Spinal cord (tissue), 10 donors: Measurements from ENCODE around the gene TMEM176A. TPM values are rescaled to one million over a fixed set of nuclear protein-coding genes. Genes with fewer than 3 reads are reported as not detected.
A peak's percentile ranks its signal among the peaks of the same experiment; 100 is the strongest.

ENCODE experiments used
- DNase-seq, 6 donors: peaks; one replicate each; pipeline versions ENCODE4 v3.0.0 to v3.0.0-alpha.2; 2013 to 2015; ENCODE audit warnings: low spot score in 6 of 6, low read depth in 4 of 6
- H3K27ac ChIP-seq: one replicate; pipeline ENCODE4 v1.5.1; 2013; ENCODE audit warnings: low read depth, low read length, control low read depth
- H3K27me3 ChIP-seq: one replicate; pipeline ENCODE4 v1.6.1; 2013; ENCODE audit warnings: low read length; ENCODE audit not compliant: control insufficient read depth, insufficient read depth
- H3K36me3 ChIP-seq: one replicate; pipeline ENCODE4 v1.6.1; 2013; ENCODE audit warnings: low read length; ENCODE audit not compliant: control insufficient read depth, insufficient read depth
- H3K4me1 ChIP-seq: one replicate; pipeline ENCODE4 v1.6.1; 2013; ENCODE audit warnings: low read length; ENCODE audit not compliant: control insufficient read depth, insufficient read depth
- H3K4me3 ChIP-seq: one replicate; pipeline ENCODE4 v1.5.1; 2013; ENCODE audit warnings: low read depth, low read length, control low read depth
- H3K9me3 ChIP-seq: one replicate; pipeline ENCODE4 v1.6.1; 2013; ENCODE audit warnings: low read length; ENCODE audit not compliant: control insufficient read depth, insufficient read depth
- WGBS: methylation state at CpG from one replicate; pipeline ENCODE4 v1.1.5; 2013; ENCODE audit warnings: missing lambda C conversion rate; ENCODE audit not compliant: insufficient coverage; 5-methylcytosine and 5-hydroxymethylcytosine counted together
- polyA plus RNA-seq, 2 donors: library from polyadenylated mRNA; unstranded; fragments of 120-200 nt; gene quantifications; one replicate each; pipeline ENCODE4 v1.2.1, GENCODE V29; 2013; ENCODE audit not compliant: insufficient read length in 2 of 2
- total RNA-seq, 2 donors: library from RNA; depleted of rRNA in 1 of 2; stranded (reverse); fragments of 120-200 nt in 1 of 2; fragments of >200 nt in 1 of 2; gene quantifications; one replicate each; pipeline versions ENCODE4 v1.2.3 to v1.2.4, GENCODE V29; 2013 to 2014
- donor health status: healthy.

TMEM176A gene
- total and polyA plus RNA-seq, 4 donors, result 13.6 to 24.2 (median 15.9) TPM

DNA sequence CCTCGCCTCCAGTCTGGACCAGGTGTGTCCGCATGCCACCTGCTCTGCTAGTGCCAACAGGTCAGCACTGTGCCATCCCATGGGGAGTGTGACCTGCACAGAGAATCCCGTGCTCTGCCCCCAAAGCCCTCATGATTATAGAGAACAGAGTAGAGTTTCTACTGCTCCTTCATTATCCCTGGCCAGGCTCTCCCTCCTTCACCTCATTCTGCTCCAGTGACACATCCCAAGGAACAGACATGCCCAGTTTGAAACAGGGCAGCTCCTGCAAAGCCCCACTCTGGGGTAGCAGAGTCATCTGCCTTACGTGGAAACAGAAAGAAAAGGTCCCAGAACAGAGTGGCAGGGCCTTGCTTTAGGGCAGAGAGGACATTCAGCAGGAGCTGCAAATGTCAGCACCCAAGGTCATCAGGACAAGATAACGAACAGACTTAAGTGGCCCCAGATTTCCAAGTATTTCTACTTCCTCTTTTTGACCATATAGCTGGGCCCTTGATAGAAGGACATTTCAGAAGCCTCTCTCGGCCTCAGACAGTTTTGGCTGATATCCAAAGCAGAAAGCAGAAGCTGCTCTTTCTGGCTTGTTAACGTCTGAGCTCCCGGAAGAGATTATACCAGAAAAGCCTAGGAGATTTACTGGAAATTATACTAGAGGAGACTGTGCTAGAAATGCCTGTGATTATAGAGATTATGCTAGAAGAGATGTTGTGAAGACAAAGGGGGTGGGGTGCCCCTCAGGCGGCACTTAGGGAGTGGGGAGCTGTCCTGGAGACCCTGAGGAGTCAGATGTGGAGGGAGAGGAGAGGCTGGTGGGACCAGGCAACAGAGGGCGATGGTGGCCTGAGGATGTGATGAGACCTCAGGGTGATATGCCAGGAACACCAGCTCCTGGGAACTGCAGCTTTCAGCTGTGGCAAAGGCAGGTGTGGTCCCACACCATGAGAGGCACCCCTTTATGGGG lies 13.0 kb upstream of the TMEM176A start:
- H3K36me3 ChIP-seq, result peaks cover 3% of the 10 kb centered on the region
- 49% methylated on average over 9 of the region's 10 CpGs for WGBS
- H3K27ac ChIP-seq, result peak overlapping the region; percentile 36
- no peaks in the 10 kb centered on the region for H3K9me3 ChIP-seq
- no peak overlapping the region for H3K4me3 ChIP-seq
- H3K4me1 ChIP-seq, result peaks cover 23% of the 10 kb centered on the region
- no peaks in the 10 kb centered on the region for H3K27me3 ChIP-seq
- peak in 4 of 6 donors; percentile 30 to 70 (median 49) for DNase-seq

DNA sequence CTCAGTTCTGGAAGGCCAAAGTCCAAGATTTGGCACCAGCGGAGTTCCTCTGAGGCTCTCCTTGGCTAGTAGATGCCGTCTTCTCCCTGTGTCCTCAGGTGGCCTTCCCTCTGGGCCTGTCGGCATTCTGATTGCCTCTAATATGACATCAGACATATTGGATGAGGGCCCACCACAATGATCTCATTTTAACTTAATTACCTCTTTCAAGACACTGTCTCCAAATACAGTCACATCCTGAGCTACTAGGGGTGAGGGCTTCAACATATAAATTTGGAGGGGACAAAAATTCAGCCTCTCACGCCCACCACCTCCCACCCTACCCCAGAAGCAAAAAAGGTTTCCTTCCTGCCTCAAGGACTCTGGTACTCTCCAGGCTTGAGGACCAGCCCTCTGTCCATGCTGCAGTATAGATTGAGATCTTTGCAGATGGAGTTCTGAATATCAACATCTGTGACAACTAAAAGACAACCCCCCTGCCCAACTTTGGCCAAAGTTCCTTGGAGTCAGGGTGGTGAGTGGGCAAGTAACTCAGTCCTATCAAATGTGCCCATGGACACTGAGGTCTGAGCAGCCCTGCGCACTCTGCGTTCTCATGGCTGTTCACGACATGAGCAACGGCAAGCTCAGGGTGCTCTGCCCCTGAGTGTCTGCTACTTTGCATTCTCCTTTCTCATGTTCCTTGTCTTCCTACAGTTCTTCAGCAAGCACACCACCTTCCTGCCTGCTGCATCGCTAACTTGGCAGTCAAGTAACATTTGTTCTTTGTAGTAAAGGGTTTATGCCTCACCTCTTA lies 11.9 kb upstream of the TMEM176A start:
- Histone ChIP-seq H3K36me3 (peaks cover 3% of the 10 kb centered on the region), H3K27me3 (no peaks in the 10 kb centered on the region), H3K4me3 (no peak overlapping the region), H3K4me1 (peaks cover 23% of the 10 kb centered on the region), H3K9me3 (no peaks in the 10 kb centered on the region), H3K27ac (no peak overlapping the region)
- 84% methylated on average over 6 of the region's 9 CpGs for WGBS
- peak in 1 of 6 donors; percentile 19 for DNase-seq

DNA sequence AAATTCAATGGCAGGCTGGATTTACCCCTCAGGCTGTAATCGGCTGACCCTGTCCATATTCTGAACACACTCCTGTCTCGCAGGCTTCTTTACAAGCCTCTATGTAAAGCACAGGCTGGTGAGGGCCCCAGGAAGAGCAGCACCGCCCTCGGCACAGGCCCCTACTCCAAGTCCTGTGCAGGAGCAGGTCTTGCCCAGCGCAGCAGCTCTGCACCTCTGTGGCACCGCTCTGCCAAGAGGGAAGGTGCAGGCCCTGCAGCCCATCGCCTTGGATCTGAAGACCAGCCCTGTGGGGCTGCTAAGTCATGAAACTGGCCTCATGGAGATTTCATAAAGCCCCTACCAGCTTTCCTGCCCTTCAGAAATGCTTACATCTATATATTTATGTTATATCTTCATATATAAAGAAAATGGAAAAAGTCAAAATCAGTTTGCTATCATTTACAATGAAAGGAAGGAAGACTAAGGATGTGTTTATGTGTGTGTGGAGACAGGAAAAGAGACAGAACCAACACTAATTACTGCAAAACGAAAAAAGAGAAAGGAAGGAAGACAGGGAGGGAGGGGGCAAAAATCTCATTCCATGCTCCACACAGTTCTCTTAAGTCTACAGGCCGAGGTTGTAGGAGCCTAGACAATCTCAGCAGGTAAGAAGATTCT lies 10.0 kb upstream of the TMEM176A start:
- DNase-seq, result no peak
- no peak overlapping the region for H3K27ac ChIP-seq
- no peak overlapping the region for H3K4me3 ChIP-seq
- WGBS, result 93% methylated on average over 6 of the region's 9 CpGs
- H3K4me1 ChIP-seq, result peaks cover 21% of the 10 kb centered on the region
- peaks cover 3% of the 10 kb centered on the region for H3K36me3 ChIP-seq
- no peaks in the 10 kb centered on the region for H3K9me3 ChIP-seq
- H3K27me3 ChIP-seq, result no peaks in the 10 kb centered on the region

DNA sequence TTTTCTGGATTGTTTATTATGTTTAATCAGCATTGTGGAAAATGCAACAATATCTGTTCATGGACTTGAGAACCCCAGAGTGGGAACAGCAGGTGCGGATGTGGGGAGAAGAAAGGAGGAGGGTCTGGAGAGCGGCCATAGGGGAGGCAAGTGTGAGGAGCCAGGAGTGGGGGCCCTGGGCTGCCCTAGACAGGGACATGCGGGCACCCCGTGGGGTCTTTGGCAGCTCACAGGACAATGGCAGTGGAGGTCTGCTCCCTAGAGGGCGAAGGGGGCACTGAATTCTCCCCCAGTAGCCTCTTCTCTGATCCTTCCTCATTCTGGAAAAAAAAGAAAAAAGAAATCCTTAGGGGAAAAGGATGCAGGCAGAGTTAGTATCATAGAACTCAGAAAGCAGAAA lies 9.3 kb upstream of the TMEM176A start:
- Histone ChIP-seq H3K9me3 (no peaks in the 10 kb centered on the region), H3K36me3 (peaks cover 3% of the 10 kb centered on the region), H3K4me1 (peaks cover 21% of the 10 kb centered on the region), H3K27ac (no peak overlapping the region), H3K4me3 (no peak overlapping the region), H3K27me3 (no peaks in the 10 kb centered on the region)
- no peak for DNase-seq
- 79% methylated on average over 2 of the region's 5 CpGs for WGBS

DNA sequence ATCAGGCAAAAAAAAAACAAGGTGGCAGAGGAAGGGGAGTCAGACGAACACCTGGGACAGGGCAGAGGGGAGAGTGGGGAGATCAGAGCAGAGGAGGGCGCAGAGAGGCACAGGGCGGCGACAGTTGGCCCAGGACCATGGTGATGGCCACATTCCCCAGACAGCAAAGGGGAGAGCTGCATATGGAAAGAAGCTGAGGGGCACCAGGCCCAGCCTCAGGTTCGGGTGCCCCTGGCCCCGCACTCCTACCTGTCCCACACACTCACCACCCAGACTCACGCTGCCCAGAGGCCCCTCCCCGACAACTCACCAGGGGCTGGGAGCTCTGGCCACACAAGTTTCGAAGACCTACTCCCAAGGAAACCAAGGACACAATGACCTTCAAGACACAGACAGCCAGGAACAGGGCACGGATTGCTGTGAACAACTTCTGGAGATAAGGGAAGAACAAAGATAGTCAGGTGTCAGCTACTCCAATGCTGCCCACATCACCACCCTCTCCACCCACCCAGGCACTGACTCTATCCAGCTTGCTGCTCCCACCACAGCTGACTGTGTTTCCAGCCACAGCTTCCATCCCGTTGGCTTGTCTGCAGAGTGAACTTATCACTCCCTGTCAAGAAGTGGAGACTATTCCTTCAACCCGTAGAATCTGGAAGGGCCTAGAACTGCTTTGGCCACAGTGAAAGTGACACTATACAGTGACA lies 8.7 kb upstream of the TMEM176A start:
- Histone ChIP-seq H3K27me3 (no peaks in the 10 kb centered on the region), H3K36me3 (peaks cover 3% of the 10 kb centered on the region), H3K4me3 (no peak overlapping the region), H3K9me3 (no peaks in the 10 kb centered on the region), H3K4me1 (peaks cover 18% of the 10 kb centered on the region), H3K27ac (no peak overlapping the region)
- DNase-seq, result no peak
- WGBS, result 90% methylated on average over 10 of the region's 12 CpGs

DNA sequence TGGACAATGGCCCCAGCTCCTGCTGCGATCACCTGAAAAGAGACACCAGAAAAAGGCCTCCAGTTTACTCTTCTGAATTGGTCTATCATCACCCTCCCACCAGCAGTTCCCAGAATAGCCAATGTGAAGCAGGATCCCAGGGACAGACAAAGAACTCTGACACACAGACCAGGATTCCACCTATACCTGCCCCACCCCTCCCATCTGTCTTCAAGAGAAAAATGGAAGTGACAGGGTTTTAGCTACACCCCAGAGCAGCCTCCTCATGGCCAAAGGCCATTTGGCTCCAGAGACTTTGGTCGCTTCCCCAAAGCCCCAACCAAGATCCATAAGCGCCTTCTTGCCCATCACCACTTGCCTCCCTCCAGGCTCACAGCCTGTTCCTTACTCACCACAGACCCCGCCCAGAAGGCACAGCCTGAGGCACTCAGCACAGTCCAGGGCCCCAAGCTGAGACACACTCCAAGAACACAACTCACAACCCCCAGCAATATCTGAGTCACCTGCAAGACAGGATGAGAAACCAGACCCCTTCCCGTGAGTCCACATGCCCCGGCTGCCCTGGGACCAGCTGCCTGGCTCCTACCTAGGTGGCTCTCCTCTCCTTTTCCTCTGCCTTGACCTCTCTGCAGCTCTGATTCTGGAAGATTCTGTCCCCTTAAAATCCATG lies 6.9 kb upstream of the TMEM176A start:
- 97% methylated on average over 6 of the region's 6 CpGs for WGBS
- H3K4me1 ChIP-seq, result peaks cover 3% of the 10 kb centered on the region
- no peak overlapping the region for H3K4me3 ChIP-seq
- H3K27ac ChIP-seq, result no peak overlapping the region
- peaks cover 5% of the 10 kb centered on the region for H3K27me3 ChIP-seq
- no peak for DNase-seq
- H3K36me3 ChIP-seq, result peaks cover 3% of the 10 kb centered on the region
- H3K9me3 ChIP-seq, result no peaks in the 10 kb centered on the region

DNA sequence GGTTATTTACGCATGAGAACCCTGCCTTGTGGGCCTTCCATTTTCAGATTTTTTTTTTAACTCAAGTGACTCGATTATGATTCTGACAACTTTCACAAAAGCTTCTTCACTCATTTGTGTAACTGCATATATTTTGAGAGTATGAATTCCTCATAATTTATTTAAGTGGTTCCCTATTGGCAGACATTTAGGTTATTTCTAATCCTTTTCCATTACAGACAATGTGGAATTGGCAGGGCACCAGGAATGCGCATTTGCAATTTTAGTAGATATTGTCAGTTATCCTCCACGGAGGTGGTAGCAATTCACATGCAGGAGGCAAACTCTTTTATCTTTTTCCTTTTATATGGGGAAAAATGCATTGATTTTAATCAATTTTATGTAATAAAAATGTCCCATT lies 2.9 kb upstream of the TMEM176A start:
- peak in 1 of 6 donors; percentile 50 for DNase-seq

DNA sequence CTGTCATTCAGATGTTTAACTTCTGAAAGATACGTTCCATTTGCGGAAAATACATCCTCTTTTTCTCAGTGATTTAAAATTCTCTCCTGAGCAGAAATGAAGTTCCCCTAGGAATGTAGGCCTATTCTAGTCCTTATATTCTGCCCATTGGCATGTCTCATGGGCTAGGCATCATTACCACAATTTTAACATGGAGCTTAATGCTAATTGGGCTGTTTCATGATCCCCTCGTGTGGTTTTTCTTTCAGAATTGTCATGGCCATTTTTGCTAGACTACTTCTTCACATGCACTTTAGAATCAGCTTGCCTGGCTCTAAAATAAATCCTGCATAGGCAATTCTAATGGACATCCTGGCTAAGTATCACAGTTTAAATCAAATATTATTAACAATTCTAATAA lies 1.4 kb upstream of the TMEM176A start:
- 80% methylated on average over 3 of the region's 3 CpGs for WGBS

More for the DNA sequence above, 2.9 kb upstream of the TMEM176A start:
- peaks cover 23% of the 10 kb centered on the region for H3K4me1 ChIP-seq
- no peaks in the 10 kb centered on the region for H3K9me3 ChIP-seq
- H3K36me3 ChIP-seq, result no peaks in the 10 kb centered on the region
- WGBS, result no CpG with 5 or more reads among the region's 4 CpGs
- H3K27me3 ChIP-seq, result peaks cover 43% of the 10 kb centered on the region
- H3K27ac ChIP-seq, result no peak overlapping the region
- H3K4me3 ChIP-seq, result no peak overlapping the region

More for the DNA sequence above, 1.4 kb upstream of the TMEM176A start:
- Histone ChIP-seq H3K27ac (no peak overlapping the region), H3K36me3 (no peaks in the 10 kb centered on the region), H3K27me3 (peaks cover 48% of the 10 kb centered on the region), H3K4me1 (peaks cover 28% of the 10 kb centered on the region), H3K4me3 (peak overlapping the region; percentile 48), H3K9me3 (no peaks in the 10 kb centered on the region)
- peak in 1 of 6 donors; percentile 17 for DNase-seq
